H1 (cell line): ENCODE measurements around the gene SULT2B1.

Experiments
- EZH2 ChIP-seq: fragments of 200-600 bp; sonication (generic); IDR thresholded peaks from 2 replicates; pipeline ENCODE4 v1.7.1; 2012; ENCODE audit warnings: low read depth, mild to moderate bottlenecking, moderate library complexity, low read length, inconsistent platforms; ENCODE audit not compliant: severe bottlenecking
- GTF2F1 ChIP-seq: IDR thresholded peaks from 2 replicates; pipeline ENCODE4 v1.6.1; 2012; ENCODE audit warnings: low read depth, low read length, improper control_type of control experiment, borderline replicate concordance
- JUN ChIP-seq: IDR thresholded peaks from 2 replicates; pipeline ENCODE4 v1.6.1; 2011; ENCODE audit warnings: low read depth, mild to moderate bottlenecking, improper control_type of control experiment, low read length
- MAFK ChIP-seq: IDR thresholded peaks from 2 replicates; pipeline ENCODE4 v1.6.1; 2012; ENCODE audit warnings: low read depth, mild to moderate bottlenecking, improper control_type of control experiment, low read length
- NANOG ChIP-seq: IDR thresholded peaks from 2 replicates; pipeline ENCODE4 v1.6.1; 2011; ENCODE audit warnings: low read length, low read depth, mild to moderate bottlenecking, inconsistent platforms; ENCODE audit not compliant: insufficient read depth, poor library complexity, severe bottlenecking
- POLR2A ChIP-seq, 2 experiments: IDR thresholded peaks; 1 replicate in 1 of 2; 2 replicates in 1 of 2; pipeline ENCODE4 v1.6.1; 2011; ENCODE audit warnings: low read depth in 2 of 2, low read length in 2 of 2, mild to moderate bottlenecking in 2 of 2; ENCODE audit errors: control extremely low read depth in 1 of 2
- POLR2AphosphoS5 ChIP-seq: IDR thresholded peaks from 2 replicates; pipeline ENCODE4 v1.6.1; 2011; ENCODE audit warnings: low read depth, low read length
- SP4 ChIP-seq: IDR thresholded peaks from 2 replicates; pipeline ENCODE4 v1.6.1; 2012; ENCODE audit warnings: low read length, inconsistent platforms
- TAF1 ChIP-seq: IDR thresholded peaks from 2 replicates; pipeline ENCODE4 v1.6.1; 2011; ENCODE audit warnings: mild to moderate bottlenecking, low read depth, low read length
- TEAD4 ChIP-seq: IDR thresholded peaks from 2 replicates; pipeline ENCODE4 v1.6.1; 2012; ENCODE audit warnings: low read depth, low read length, inconsistent platforms, mixed read lengths
- TF ChIP-seq, protein P1 (sequence below), 3 experiments: IDR thresholded peaks; 1 replicate in 2 of 3; 2 replicates in 1 of 3; pipeline versions ENCODE4 v1.5.1 to v1.6.1; 2011; ENCODE audit warnings: low read length in 3 of 3, mild to moderate bottlenecking in 3 of 3, inconsistent platforms in 2 of 3, low read depth in 1 of 3, moderate library complexity in 1 of 3; ENCODE audit not compliant: insufficient read depth in 1 of 3; ENCODE audit errors: control extremely low read depth in 1 of 3
- TF ChIP-seq, protein P2 (sequence below): IDR thresholded peaks from 2 replicates; pipeline ENCODE4 v1.6.1; 2012; ENCODE audit warnings: low read length, inconsistent platforms

DNA sequence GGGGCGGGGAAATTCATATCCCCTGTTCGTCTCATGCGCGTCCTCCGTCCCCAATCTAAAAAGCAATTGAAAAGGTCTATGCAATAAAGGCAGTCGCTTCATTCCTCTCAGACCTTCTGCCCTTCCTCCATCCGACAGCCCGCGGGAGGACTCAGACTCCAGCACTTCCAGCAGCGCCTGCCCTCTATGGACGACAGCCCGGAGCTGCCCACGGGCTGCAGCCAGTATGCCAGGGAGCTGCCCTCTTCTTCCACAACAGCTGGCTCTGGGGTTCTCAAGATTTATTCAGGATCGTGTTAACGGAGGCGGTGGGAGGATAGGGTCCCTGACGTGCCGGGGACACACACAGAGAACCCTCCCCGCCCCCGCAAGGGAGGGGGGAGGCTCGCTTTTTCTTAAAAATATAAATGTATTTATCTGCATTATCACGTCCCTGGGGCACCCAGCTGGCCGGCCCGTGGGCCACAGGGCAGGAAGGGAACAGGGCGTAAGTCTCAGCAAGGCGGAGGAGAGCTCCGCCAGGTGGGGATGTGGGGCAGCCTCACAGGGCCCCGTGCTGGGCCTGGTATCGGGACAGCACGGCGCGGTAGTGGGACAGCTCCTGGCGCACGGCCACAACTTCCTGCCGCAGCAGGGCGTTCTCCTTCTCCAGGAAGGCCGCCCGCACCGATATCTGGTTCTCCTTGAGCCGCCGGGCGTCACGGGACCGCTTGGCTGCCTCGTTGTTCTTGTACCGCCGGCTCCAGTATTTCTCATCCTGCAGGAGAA lies 78.5 kb downstream of the SULT2B1 start:
- TF ChIP-seq, protein P1, sequence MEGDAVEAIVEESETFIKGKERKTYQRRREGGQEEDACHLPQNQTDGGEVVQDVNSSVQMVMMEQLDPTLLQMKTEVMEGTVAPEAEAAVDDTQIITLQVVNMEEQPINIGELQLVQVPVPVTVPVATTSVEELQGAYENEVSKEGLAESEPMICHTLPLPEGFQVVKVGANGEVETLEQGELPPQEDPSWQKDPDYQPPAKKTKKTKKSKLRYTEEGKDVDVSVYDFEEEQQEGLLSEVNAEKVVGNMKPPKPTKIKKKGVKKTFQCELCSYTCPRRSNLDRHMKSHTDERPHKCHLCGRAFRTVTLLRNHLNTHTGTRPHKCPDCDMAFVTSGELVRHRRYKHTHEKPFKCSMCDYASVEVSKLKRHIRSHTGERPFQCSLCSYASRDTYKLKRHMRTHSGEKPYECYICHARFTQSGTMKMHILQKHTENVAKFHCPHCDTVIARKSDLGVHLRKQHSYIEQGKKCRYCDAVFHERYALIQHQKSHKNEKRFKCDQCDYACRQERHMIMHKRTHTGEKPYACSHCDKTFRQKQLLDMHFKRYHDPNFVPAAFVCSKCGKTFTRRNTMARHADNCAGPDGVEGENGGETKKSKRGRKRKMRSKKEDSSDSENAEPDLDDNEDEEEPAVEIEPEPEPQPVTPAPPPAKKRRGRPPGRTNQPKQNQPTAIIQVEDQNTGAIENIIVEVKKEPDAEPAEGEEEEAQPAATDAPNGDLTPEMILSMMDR (IDR thresholded peaks at IDR 0.05; ENCODE audit: control extremely low read depth in 1 of 3, insufficient read depth in 1 of 3, low read depth in 1 of 3, low read length in 3 of 3) = peak in 2 of 3 experiments; percentile 14 to 44; a peak in 2 of 4 replicates
- no peak for TF ChIP-seq EZH2
- no peak for TF ChIP-seq NANOG
- TF ChIP-seq, protein P2, sequence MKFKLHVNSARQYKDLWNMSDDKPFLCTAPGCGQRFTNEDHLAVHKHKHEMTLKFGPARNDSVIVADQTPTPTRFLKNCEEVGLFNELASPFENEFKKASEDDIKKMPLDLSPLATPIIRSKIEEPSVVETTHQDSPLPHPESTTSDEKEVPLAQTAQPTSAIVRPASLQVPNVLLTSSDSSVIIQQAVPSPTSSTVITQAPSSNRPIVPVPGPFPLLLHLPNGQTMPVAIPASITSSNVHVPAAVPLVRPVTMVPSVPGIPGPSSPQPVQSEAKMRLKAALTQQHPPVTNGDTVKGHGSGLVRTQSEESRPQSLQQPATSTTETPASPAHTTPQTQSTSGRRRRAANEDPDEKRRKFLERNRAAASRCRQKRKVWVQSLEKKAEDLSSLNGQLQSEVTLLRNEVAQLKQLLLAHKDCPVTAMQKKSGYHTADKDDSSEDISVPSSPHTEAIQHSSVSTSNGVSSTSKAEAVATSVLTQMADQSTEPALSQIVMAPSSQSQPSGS = no peak
- peak; percentile 71 for TF ChIP-seq POLR2AphosphoS5
- TF ChIP-seq TAF1 = no peak
- no peak for TF ChIP-seq TEAD4
- no peak for TF ChIP-seq MAFK
- no peak for TF ChIP-seq SP4
- TF ChIP-seq POLR2A (IDR thresholded peaks at IDR 0.05; ENCODE audit: control extremely low read depth in 1 of 2, low read depth in 2 of 2, low read length in 2 of 2) = peak in 1 of 2 experiments; percentile 38; a peak in 2 of 3 replicates
- no peak for TF ChIP-seq GTF2F1
- TF ChIP-seq JUN = no peak
